Measurements from ENCODE around the gene TIMM44.

Gene TIMM44

DNA sequence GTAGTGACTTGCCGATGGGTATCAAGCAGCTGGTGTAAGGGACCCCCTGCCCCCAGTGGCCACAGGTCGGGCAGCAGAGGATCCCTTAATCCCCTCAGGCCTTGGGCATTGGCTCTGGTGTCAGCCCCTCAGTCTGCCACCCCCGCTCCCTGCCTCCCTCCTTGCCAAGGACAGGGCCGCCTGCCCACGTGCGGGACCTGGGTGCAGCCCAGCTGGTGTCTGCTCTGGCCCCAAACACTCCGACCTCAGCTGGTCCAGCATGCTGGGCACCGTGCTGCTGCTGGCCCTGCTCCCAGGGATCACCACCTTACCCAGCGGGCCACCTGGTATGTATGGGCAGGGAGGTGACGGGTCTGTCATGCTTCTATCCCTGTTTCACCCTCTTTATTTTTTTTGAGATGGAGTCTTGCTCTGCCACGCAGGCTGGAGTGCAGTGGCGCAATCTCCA lies 28.8 kb downstream of the TIMM44 start, which contains the start of gene TGFBR3L:
TGFBR3L (plus strand) TSS at position 233 of the 448 bp plus-strand sequence.
- Mint-ChIP-seq H3K4me1 (ENCODE audit: low read depth) (peaks cover 44% of the 10 kb centered on the region), H3K4me3 (no peak within 1 kb of the TSS), H3K27me3 (peaks cover 64% of the 10 kb centered on the region), H3K27ac (no peak within 1 kb of the TSS), H3K9me3 (no peaks in the 10 kb centered on the region), H3K36me3 (ENCODE audit: low read depth) (peaks cover 48% of the 10 kb centered on the region)
- intact Hi-C loops (cut with micrococcal nuclease) = no loop called here

DNA sequence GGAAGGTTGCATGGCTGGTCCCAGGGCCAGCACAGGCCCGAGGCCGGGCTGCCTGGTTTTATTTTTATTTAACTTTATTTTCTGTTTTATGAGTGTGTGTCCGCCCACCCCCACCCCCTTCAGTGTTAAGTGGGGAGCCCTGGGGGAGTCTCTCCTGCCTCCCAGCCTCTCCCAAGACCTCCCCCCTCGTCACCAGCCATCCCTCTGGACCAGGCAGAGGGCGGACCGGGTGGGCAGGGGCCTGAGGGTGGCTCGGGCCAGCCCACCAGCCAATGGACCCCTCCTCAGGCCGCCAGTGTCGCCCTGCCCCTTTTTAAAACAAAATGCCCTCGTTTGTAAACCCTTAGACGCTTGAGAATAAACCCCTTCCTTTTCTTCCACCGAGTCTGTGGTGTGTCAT lies 29.4 kb downstream of the TIMM44 start:
- peaks cover 59% of the 10 kb centered on the region for H3K27me3 Mint-ChIP-seq
- intact Hi-C loops (cut with micrococcal nuclease) = no loop called here
- no peak overlapping the region for H3K27ac Mint-ChIP-seq
- H3K36me3 Mint-ChIP-seq (ENCODE audit: low read depth) = peaks cover 53% of the 10 kb centered on the region
- peaks cover 39% of the 10 kb centered on the region for H3K4me1 Mint-ChIP-seq (ENCODE audit: low read depth)
- no peaks in the 10 kb centered on the region for H3K9me3 Mint-ChIP-seq
- no peak overlapping the region for H3K4me3 Mint-ChIP-seq

DNA sequence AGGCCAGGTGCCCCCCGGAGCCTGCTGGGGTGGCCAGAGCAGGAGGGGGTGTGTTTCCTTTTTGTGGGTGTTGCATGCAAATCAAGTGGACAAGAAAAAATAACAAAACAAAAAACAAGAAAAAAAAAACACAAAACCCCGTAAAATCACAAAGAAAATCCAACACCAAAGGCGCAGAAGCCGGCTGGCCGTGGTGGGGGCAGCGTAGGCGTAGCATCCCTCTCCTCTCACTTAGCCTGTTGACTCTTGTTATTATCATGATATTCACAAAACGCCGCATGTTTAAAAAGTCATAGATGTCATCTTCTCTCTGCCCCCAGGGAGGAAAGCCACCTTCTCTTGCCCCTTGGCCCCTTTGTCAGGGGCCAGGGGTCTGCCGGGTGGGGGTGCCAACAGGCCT lies 29.8 kb downstream of the TIMM44 start:
- Mint-ChIP-seq H3K9me3 (no peaks in the 10 kb centered on the region), H3K27ac (no peak overlapping the region), H3K36me3 (ENCODE audit: low read depth) (peaks cover 58% of the 10 kb centered on the region), H3K4me1 (ENCODE audit: low read depth) (peaks cover 35% of the 10 kb centered on the region), H3K27me3 (peaks cover 55% of the 10 kb centered on the region), H3K4me3 (no peak overlapping the region)
- intact Hi-C loops (cut with micrococcal nuclease) = no loop called here

DNA sequence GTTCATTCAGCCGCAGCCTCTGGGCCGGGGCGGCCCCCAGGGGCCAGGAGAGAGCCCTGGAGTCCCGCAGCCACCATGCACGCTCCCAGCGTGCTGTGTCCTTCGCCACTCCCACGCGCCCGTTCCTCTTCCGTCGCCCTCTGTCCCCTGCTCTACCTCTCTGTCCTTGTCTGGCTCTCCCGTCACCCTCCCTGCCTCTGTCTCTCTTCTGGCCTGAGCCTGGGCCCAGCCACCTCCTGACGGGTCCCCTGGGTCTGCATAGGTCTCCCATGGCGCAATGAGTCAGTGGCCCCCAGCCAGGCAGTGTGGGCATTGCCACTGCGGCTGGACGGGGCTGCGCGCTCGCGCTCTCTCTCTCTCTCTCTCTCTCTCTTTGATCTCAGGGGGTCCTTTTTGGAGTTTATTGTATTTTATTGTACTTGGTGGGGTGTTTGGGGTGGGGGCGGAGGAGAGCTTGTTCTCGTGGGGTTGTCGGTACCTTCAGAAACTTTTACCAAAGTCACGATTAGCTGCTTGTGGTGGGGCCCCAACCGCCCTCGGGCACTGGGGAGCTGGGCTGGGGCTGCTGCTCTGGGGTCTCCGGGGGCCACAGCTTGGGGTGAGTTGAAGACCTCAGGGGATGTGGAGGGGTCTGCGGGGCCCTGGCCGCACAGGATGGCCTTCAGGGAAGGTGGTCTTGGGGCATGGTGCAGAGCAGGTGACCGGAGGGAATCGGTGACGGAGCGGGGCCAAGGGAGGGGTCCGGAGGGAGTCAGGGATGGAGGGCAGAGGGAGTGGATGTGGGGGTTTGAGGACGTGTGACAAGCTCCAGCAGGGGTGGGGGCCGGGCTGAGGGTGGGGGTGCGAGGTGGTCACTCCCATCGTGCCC lies 30.5 kb downstream of the TIMM44 start:
- intact Hi-C loops (cut with micrococcal nuclease) = no loop called here
- Mint-ChIP-seq H3K4me1 (ENCODE audit: low read depth) (peaks cover 29% of the 10 kb centered on the region), H3K9me3 (no peaks in the 10 kb centered on the region), H3K4me3 (no peak overlapping the region), H3K27ac (no peak overlapping the region), H3K36me3 (ENCODE audit: low read depth) (peaks cover 65% of the 10 kb centered on the region), H3K27me3 (peaks cover 47% of the 10 kb centered on the region)

DNA sequence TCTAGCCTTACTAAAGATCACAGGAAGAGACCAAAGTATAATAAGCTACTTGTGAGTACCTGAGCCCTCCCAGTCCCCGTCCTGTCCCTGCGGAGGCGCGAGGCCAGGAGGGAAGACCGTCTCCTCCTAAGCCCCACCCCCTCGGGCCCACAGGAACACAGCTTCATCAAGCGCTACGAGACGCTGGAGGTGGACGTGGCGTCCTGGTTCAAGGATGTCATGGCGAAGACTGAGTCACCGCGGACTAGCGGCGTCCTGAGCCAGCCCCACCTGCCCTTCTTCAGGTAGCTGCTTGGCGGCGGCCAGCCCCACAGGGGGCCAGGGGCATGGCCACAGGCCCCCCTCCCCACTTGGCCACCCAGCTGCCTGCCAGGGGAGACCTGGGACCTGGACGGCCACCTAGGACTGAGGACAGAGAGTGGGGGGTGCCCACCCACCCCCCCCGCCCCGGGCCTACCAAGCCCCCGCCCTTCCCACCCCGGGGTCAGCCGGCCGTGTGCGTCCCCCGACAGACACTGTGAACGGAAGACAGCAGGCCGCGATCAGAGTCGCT lies 31.2 kb downstream of the TIMM44 start:
- Mint-ChIP-seq H3K27me3 (peaks cover 42% of the 10 kb centered on the region), H3K4me1 (ENCODE audit: low read depth) (peaks cover 29% of the 10 kb centered on the region), H3K27ac (no peak overlapping the region), H3K9me3 (no peaks in the 10 kb centered on the region), H3K36me3 (ENCODE audit: low read depth) (peaks cover 72% of the 10 kb centered on the region), H3K4me3 (no peak overlapping the region)
- intact Hi-C loops (cut with micrococcal nuclease) = no loop called here

DNA sequence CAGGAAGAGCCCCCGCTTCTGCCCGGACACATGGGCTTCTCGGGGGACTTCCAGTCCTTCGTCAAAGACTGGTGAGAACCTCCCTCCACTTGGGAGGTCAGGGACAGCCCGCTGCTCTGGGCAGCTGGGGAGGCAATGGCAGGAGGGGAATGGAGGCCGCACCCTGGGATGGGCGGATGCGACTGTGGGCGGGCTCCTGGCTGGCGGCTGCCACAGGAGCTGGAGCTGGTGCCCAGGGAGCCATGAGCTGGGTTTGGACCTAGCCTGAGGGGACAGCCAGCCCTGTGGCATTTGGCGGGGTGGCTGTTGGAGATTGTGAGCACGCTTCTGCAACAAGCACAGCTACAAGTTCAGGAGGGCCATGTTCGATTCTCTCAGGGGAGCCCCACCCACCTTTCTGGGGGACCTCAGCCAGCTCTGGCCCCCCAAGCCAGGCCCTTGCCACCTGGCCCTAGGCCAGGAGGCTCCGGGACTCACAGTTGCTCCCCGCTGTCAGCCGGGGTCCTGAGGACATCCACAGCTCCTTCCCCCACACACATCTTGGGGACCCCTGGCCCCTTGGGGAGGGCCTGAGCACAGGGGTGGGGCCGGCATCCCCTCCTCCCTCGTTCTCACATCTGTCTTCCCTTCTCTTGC lies 31.8 kb downstream of the TIMM44 start:
- H3K4me3 Mint-ChIP-seq = no peak overlapping the region
- intact Hi-C loops (cut with micrococcal nuclease) = no loop called here
- peaks cover 78% of the 10 kb centered on the region for H3K36me3 Mint-ChIP-seq (ENCODE audit: low read depth)
- H3K27ac Mint-ChIP-seq = no peak overlapping the region
- H3K27me3 Mint-ChIP-seq = peaks cover 36% of the 10 kb centered on the region
- no peaks in the 10 kb centered on the region for H3K9me3 Mint-ChIP-seq
- peaks cover 30% of the 10 kb centered on the region for H3K4me1 Mint-ChIP-seq (ENCODE audit: low read depth)

DNA sequence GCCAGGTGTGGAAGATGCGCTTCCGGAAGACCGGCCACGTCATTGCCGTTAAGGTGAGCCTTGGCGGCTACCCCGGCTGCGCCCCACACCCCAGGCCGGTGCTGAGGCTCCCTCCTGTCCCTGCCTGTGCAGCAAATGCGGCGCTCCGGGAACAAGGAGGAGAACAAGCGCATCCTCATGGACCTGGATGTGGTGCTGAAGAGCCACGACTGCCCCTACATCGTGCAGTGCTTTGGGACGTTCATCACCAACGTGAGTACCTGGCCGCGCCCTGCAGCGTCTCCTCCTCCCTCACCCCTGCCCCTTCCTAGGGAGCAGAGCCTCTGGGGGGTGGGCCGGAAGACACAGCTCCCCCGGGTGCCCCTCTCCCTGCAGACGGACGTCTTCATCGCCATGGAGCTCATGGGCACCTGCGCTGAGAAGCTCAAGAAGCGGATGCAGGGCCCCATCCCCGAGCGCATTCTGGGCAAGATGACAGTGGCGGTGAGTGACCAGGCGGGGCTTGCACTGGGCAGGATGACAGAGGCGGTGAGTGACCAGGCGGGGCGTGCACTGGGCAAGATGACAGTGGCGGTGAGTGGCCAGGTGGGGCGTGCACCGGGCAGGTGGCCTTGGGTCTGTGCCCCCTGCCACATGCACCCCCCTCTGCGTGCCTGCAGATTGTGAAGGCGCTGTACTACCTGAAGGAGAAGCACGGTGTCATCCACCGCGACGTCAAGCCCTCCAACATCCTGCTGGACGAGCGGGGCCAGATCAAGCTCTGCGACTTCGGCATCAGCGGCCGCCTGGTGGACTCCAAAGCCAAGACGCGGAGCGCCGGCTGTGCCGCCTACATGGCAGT lies 32.9 kb downstream of the TIMM44 start:
- H3K4me3 Mint-ChIP-seq = no peak overlapping the region

DNA sequence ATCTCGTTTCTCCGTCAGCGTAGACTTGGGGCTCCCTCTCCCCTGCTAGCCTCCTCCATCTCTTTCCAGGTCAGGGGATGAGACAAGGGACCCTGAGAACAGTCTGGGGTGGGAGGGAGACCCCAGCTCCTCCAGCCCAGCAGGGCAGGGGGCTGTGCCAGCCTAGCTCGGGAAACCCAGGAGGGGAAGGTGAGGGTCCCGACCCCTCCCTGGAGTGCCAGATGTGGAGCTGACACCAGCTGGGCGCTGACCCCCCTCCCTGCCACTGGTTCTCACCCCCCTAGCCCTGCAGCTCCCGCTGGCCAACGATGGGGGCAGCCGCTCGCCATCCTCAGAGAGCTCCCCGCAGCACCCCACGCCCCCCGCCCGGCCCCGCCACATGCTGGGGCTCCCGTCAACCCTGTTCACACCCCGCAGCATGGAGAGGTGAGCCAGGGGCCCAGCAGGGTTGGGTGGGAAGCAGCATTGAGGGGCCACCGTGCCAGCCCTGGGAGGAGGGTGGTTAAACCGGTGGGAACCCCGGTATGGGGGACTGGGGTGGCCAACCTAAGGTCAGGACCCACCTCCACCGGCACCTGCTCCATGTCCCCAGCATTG lies 33.9 kb downstream of the TIMM44 start:
- intact Hi-C loops (cut with micrococcal nuclease) = no loop called here
- no peaks in the 10 kb centered on the region for H3K9me3 Mint-ChIP-seq
- H3K4me3 Mint-ChIP-seq = no peak overlapping the region
- no peak overlapping the region for H3K27ac Mint-ChIP-seq
- peaks cover 99% of the 10 kb centered on the region for H3K36me3 Mint-ChIP-seq (ENCODE audit: low read depth)
- peaks cover 36% of the 10 kb centered on the region for H3K4me1 Mint-ChIP-seq (ENCODE audit: low read depth)
- peaks cover 17% of the 10 kb centered on the region for H3K27me3 Mint-ChIP-seq

More for the DNA sequence above, 32.9 kb downstream of the TIMM44 start:
- Mint-ChIP-seq H3K4me1 (ENCODE audit: low read depth) (peaks cover 32% of the 10 kb centered on the region), H3K36me3 (ENCODE audit: low read depth) (peaks cover 89% of the 10 kb centered on the region), H3K9me3 (no peaks in the 10 kb centered on the region), H3K27ac (no peak overlapping the region), H3K27me3 (peaks cover 26% of the 10 kb centered on the region)
- intact Hi-C loops (cut with micrococcal nuclease) = no loop called here

DNA sequence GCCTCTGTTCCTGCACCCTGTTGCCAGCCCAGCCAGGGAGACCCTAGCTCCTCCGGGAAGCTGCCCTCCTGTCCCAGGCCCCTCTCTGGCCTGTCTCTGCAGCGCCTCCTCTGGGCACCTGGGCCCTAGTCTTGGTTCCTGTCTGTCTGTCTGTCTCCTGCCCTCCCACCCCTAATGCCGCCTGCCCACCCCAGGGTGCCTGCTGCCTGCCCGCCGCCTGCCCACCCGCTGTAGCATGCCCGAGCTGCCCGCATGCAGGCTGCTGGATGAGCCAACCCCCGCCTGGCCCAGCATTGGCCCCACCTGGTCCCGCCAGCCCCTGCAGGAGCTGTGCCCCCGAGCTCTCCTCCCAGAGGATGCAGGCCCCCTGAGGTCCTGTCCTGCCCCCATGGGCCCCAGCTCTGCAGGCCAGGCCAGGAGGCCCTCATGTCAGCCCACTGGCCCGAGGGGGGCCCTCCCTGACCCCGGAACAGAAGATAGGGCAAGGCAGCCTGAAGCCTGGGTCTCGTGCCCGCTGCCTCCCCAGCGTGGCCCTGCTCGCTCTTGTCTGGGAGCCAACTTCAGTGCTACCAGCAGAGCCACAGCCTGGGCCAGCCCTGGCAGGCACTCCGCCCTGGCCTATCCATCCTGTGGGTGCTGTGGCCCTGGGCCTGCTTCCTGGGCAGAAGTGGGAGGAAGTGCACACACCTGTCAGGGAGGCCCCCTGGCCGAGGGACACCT lies 34.6 kb downstream of the TIMM44 start:
- Mint-ChIP-seq H3K36me3 (ENCODE audit: low read depth) (peaks cover 97% of the 10 kb centered on the region), H3K27ac (no peak overlapping the region), H3K4me3 (no peak overlapping the region), H3K9me3 (no peaks in the 10 kb centered on the region), H3K27me3 (peaks cover 11% of the 10 kb centered on the region), H3K4me1 (ENCODE audit: low read depth) (peaks cover 39% of the 10 kb centered on the region)
- intact Hi-C loops (cut with micrococcal nuclease) = no loop called here

DNA sequence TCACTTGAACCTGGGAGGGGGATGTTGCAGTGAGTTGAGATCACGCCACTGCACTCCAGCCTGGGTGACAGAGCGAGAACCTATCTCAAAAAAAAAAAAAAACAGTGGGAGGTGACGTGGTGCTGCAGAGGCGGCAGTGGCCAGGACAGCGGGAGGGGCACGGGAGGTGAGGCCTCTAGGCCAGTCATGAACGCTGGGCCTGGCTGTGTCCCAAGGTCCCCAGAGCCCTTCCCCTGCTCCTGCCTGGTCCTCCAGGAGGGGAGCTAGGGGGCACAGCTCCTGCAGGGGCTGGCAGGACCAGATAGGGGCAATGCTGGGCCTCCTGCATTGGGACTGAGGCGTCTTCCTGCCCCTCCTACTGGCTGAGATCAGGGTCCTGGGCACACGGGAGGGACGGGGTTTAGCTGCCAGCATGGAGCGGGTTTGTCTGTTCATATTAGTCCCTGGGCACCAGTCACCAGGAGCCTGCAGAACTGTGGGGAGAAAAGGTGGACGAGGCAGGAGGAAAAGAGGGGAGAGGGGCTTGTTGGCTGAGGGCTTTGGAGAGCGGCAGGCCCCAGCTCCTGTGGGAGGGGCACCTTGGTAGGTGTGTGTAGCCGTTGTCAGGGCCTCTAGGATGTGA lies 35.3 kb downstream of the TIMM44 start:
- H3K27me3 Mint-ChIP-seq = peaks cover 5% of the 10 kb centered on the region
- H3K4me1 Mint-ChIP-seq (ENCODE audit: low read depth) = peaks cover 41% of the 10 kb centered on the region
- peaks cover 90% of the 10 kb centered on the region for H3K36me3 Mint-ChIP-seq (ENCODE audit: low read depth)
- H3K27ac Mint-ChIP-seq = no peak overlapping the region
- no peak overlapping the region for H3K4me3 Mint-ChIP-seq
- intact Hi-C loops (cut with micrococcal nuclease) = no loop called here
- no peaks in the 10 kb centered on the region for H3K9me3 Mint-ChIP-seq

DNA sequence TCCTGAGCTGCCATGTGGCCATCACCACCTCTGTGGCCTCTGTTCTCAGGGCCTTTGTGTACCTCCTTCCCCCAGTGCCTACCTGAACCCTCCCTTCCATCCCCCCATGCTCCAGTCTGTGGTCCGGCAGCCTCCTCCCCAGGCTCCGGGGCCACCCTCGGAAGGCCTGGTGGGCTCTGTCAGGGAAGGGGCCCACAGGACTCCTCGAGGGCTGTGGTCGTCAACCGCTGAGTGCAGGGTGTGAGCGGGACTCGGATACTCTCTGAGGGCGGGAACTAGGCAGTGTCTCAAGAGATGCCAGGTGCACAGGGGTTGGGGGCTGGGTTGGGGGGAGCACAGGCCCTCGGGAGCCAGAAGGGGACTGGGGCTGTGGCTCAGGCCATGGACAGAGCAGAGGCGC lies 35.9 kb downstream of the TIMM44 start:
- H3K9me3 Mint-ChIP-seq = no peaks in the 10 kb centered on the region
- peaks cover 83% of the 10 kb centered on the region for H3K36me3 Mint-ChIP-seq (ENCODE audit: low read depth)
- intact Hi-C loops (cut with micrococcal nuclease) = no loop called here
- peaks cover 2% of the 10 kb centered on the region for H3K27me3 Mint-ChIP-seq
- peaks cover 43% of the 10 kb centered on the region for H3K4me1 Mint-ChIP-seq (ENCODE audit: low read depth)
- H3K27ac Mint-ChIP-seq = no peak overlapping the region
- no peak overlapping the region for H3K4me3 Mint-ChIP-seq

DNA sequence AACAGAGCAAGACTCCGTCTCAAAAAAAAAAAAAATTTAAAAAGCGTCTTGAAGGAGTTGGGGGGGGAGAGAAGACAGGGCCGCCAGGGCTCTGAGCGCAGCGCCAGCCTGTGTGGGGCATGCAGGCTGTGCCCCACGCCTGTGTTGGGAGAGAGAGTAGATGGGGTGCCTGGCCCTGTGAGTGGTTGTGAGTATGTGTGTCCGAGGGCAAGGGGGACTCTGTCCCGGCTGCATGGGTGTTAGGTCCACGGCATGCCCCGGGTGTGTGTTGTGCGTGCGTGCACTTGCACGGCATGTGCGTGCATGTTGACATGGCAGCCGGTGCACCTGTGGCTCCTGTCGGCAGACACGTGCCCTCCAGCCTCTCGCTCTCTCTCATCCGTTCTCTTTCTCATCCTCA lies 36.3 kb downstream of the TIMM44 start:
- no peak overlapping the region for H3K27ac Mint-ChIP-seq
- H3K36me3 Mint-ChIP-seq (ENCODE audit: low read depth) = peaks cover 79% of the 10 kb centered on the region
- peaks cover 45% of the 10 kb centered on the region for H3K4me1 Mint-ChIP-seq (ENCODE audit: low read depth)
- no peaks in the 10 kb centered on the region for H3K9me3 Mint-ChIP-seq
- peaks cover 3% of the 10 kb centered on the region for H3K27me3 Mint-ChIP-seq
- no peak overlapping the region for H3K4me3 Mint-ChIP-seq
- intact Hi-C loops (cut with micrococcal nuclease) = no loop called here

Data from dendritic cell treated with granulocyte-macrophage colony-stimulating factor and Interleukin-4, amounts not matched to agents 40 ng/mL and 50 ng/mL, for 4 days (primary cell).